Measurements from ENCODE around the gene VPS11. TPM values are rescaled to one million over a fixed set of nuclear protein-coding genes. Genes with fewer than 3 reads are reported as not detected.
"Not testable (repeated sequence)": the region's sequence is repeated elsewhere in the genome, so short reads cannot be mapped to it uniquely, and the experiment has no call there.

Gene VPS11
- total RNA-seq, 1 donor from 2014 or later, result 13.1 TPM

GRCh38 chr11:119038884-119039283 is 28.7 kb upstream of the VPS11 start:
- no peak for TF ChIP-seq CTCF (conservative IDR thresholded peaks at IDR 0.05; ENCODE audit: low read depth, low read length)
- no peak for DNase-seq (ENCODE audit: low read depth)
- H3K4me3 ChIP-seq (ENCODE audit: low read depth, low read length), result no peak overlapping the region

- DNase-seq (ENCODE audit: low read depth); H3K4me3 ChIP-seq (ENCODE audit: low read depth, low read length): not testable (repeated sequence)
These were observed 28.1 kb upstream of the VPS11 start for GRCh38 chr11:119039471-119039870.

DNA sequence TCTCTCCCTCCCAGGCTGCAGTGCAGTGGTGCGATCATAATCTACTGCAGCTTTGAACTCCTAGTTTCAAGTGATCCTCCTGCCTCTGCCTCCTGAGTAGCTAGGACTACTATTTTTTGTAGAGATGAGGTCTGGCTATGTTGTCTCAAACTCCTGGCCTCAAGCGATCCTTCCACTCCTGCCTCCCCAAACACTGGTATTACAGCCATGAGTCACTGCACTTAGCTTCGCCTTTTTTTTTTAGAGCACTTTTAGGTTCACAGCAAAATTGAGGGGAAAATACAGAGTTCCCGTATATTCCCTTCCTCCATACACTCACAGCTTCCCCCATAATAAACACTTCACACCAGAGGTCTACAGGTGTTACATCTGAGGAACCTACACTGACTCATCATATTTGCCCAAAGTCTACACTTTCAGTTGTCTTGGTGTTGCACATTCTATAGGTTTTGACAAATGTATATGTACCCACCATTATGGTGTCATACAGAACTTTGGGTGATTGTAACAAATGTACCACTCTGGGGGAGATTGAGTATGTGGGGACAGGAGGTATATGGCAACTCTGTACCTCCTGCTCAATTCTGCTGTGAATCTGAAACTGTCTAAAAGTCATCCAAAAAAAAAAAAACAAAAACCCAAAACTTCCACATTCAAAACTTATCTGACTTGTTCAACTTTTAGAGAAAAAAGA is 25.6 kb upstream of the VPS11 start:
- DNase-seq (ENCODE audit: low read depth), result no peak
- H3K4me3 ChIP-seq (ENCODE audit: low read depth, low read length), result no peak overlapping the region
- no peak for TF ChIP-seq CTCF (conservative IDR thresholded peaks at IDR 0.05; ENCODE audit: low read depth, low read length)

DNA sequence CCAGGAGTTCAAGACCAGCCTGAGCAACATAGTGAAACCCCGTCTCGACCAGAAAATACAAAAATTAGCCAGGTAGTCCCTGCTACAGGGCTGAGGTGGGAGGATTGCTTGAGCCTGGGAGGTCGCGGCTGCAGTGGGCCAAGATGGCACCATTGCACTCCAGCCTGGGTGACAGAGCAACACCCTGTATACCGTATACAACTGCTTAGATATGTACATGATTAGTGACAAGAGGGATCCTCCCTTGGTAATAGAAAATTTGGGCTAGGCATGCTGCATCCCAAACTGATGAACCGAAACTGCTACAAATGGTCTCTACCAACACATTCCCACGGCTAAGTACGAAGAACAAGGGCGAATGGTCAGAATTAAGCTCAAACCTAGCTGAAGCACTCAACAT is 24.7 kb upstream of the VPS11 start:
- DNase-seq (ENCODE audit: low read depth), result no peak
- H3K4me3 ChIP-seq (ENCODE audit: low read depth, low read length), result no peak overlapping the region
- no peak for TF ChIP-seq CTCF (conservative IDR thresholded peaks at IDR 0.05; ENCODE audit: low read depth, low read length)

DNA sequence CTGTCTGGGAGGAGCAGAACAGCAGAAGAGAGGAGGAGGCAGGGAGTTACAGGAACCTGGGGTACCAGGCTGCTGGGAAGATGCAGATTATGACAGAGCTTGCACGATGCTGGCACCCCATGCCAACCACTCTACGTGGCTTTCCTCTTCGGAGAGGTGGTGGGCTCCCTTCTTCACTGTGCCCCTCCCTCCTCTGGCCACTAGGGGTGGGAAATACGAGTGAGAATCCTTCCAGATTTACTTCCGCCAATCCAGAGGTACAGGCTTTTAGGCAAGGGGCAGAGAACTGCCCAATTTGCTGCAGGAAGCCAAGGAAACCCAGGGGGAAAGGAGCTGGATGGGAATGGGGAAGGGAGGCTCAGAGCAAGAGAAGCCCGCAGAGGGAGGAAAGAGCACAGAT is 22.9 kb upstream of the VPS11 start:
- TF ChIP-seq CTCF (conservative IDR thresholded peaks at IDR 0.05; ENCODE audit: low read depth, low read length), result peak; percentile 25
- H3K4me3 ChIP-seq (ENCODE audit: low read depth, low read length), result no peak overlapping the region
- no peak for DNase-seq (ENCODE audit: low read depth)

DNA sequence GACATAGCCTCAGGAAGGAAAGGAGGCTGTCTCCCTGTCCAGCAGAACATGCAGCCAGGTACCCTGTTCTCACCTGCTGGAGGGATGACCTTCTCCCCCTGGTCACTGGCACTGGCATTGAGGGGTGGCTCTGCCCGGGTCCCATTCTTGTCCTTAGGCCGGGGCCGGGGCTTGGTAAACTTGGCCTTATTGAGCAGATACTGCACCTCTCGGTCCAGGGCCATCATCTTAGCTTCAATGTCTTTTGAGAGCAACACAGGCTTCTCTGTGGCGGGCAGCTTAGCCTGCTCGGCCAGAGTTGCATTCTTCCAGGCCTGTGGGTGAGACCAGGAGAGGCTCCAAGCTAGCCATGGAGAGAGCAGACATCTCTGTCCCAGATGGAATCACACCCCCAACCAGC is 21.1 kb upstream of the VPS11 start:
- no peak for DNase-seq (ENCODE audit: low read depth)
- no peak for TF ChIP-seq CTCF (conservative IDR thresholded peaks at IDR 0.05; ENCODE audit: low read depth, low read length)
- H3K4me3 ChIP-seq (ENCODE audit: low read depth, low read length), result no peak overlapping the region

- DNase-seq (ENCODE audit: low read depth), result no peak
- TF ChIP-seq CTCF (conservative IDR thresholded peaks at IDR 0.05; ENCODE audit: low read depth, low read length), result no peak
These were observed 20.4 kb upstream of the VPS11 start for GRCh38 chr11:119047205-119047604.

More at GRCh38 chr11:119047205-119047604, 20.4 kb upstream of the VPS11 start:
- H3K4me3 ChIP-seq (ENCODE audit: low read depth, low read length), result no peak overlapping the region
